HG02610 (cell line): ENCODE results near the gene IL36A.

Experiments
- ATAC-seq: cut with Tn5 transposase; IDR thresholded peaks from one replicate; pipeline ENCODE4 v1.9.1; 2021; ENCODE audit warnings: mild to moderate bottlenecking, moderate library complexity; ENCODE audit not compliant: unreplicated experiment

The IL36A gene, protein sequence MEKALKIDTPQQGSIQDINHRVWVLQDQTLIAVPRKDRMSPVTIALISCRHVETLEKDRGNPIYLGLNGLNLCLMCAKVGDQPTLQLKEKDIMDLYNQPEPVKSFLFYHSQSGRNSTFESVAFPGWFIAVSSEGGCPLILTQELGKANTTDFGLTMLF

GRCh38 chr2:113005030-113005509, at the start of gene IL36A:
Gene IL36A (plus strand): TSS chr2:113005459. CDS start chr2:113005872, 413 bp downstream.
- ATAC-seq, result no peak

DNA sequence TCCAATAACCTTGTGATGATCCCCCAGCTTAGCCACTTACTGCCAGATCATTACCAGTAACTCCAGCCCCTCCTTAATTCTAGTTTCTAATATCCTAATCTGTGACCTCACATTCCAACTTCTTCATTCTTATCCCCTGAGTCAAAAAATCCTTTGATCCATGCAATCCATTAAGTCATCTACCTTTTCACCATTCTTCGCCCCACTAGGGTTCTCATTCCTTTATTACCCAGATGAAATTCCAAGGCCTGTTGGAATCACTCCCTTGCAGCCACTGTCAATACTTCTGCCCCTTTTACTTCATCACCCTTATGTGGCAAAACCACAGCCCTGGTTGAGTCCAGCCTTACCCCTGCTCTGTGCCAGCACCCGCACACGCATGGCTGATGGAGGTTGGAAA, 47.7 kb upstream of the IL36A start:
- ATAC-seq, result no peak

DNA sequence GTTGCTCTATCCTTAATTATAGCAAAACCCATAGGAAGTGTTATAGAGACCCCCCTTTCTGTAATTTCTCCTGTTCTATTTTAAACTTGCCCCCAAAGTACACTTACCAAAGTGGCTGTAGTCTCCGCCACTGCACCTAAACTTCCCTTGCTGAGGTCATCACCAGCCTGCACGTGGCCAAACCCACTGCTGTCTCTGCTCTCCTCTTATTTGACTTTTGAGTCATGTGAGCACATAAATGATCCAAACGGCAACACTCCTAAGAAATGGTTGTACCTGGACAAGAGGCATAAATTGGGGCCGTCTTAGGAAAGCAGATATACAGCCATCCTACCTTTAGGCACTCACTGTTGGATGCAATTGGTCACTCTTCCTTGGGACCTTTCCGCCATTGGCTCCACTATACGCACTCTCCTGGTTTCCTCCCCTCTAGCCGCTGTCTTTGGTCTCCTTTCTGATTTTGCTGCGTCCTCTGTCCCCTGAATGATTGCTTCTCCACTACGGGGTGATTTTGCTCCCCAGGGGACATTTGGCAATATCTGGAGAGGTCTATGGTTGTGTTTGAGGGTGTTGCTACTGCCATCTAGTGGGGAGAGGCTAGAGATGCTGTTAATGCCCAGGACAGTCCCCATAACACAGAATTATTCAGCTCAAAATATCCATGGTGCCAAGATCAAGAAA, 46.7 kb upstream of the IL36A start:
- ATAC-seq, result no peak

DNA sequence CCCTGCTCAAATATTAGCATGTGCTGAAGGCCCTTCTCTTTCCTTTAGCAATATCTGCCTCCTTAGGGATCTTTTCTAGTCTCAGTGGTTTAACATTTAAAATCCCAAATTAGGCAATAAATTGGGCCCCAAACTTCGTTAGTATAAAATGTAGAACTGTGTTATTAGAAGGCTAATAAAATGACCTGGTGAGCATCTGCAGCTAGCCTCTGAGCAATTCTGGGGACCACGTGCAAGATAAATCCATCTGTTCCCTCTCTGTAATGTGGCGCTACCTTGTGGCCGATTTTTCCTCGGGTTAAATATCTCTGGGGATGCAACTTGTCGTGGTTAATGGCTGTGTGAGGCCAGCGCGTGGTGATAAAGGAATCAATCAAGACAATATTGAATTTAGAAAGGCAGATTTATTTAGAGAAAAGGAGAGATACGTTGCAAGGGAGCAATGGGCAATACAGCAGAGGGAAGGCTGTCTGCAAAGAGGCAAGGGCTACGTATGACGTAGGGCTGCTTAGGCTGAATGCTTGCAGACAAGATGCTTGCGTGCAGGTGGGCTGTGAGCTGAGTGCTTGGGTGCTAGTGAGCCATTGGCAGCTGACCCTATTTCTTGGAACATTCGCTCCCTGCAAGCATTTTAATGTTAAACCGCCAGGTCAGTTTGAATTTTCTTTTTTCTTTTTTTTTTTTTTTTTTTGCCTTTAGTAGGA, 46.0 kb upstream of the IL36A start:
- no peak for ATAC-seq

DNA sequence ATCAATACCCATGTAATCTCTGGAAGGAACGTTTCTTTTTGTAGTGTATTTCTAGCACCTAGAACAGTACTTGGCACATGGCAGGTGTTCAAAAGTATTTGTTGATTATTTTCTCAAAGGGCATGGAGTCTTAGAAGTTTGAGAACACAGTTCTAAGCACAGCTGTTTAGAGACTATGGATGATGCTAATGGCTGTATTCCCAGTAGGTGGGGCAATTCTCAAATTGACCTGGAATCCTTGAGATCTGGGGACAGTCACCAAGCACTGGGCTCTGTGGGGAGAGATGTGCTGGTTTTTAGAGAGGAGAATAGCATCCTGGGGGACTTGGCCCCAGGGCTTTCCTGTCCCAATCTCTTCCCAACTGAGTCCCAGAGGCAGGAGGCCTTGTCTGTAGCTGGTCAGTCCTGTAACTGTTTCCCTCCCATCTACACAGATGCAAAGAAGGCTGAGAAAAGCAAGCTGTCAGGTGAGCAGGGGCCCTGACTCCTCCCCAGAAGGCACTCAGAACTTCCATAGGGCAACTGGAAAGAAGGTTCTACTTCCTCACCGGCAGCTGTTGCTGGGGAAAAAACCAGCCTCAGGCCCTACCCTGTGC, 44.9 kb upstream of the IL36A start:
- ATAC-seq, result no peak

- no peak for ATAC-seq
Observed at GRCh38 chr2:112962308-112963175, 42.7 kb upstream of the IL36A start.

DNA sequence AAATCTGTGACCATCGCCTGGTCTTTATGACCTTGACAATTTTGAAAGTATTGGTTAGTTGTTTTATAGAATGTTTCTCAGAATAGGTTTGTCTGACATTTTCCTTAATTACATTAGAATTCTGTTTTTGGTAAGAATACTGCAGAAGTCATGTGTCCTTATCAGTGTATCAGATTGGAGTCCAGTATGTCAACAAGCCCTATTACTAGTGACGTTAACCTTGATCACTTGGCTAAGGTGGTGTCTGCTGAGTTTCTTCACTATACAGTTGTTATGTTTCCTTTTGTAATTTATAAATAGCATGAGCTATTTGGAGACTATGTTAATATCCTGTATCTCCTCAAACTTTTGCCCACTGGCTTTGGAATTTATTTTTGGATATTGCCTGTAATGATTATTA, 38.2 kb upstream of the IL36A start:
- ATAC-seq, result no peak

DNA sequence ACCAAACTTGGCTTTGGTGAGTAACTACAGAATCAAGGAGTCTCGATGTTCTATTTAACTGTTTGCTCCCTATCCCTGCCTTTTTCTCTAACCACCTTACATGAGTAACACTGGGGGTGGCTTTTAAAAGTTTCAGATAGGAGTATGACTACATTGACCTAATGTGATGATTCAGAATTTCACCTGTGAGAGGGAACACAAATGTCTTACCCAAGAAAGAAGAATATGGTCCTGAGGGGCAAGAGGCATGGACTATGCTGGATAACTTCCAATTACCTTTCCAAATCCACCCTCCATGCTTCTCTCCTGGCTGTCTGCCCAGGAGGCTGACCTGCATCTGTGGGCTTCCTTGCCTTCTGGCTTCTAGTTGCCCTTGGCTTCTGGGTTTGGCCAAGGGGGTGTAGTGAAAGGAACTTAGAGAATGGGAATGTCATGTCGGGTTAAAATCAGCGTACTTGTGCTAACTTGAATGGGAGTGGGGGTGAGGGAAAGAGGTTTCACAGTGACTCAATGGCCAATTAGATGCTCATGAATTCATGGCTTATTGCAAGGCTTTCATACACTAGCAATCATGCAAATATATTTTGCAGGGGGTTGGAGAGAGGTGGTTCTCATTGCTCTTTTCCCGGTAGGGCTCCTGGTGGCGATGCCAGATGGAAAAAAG, 32.7 kb upstream of the IL36A start:
- no peak for ATAC-seq

- ATAC-seq, result no peak
Observed at GRCh38 chr2:112973156-112973555, 32.1 kb upstream of the IL36A start.

DNA sequence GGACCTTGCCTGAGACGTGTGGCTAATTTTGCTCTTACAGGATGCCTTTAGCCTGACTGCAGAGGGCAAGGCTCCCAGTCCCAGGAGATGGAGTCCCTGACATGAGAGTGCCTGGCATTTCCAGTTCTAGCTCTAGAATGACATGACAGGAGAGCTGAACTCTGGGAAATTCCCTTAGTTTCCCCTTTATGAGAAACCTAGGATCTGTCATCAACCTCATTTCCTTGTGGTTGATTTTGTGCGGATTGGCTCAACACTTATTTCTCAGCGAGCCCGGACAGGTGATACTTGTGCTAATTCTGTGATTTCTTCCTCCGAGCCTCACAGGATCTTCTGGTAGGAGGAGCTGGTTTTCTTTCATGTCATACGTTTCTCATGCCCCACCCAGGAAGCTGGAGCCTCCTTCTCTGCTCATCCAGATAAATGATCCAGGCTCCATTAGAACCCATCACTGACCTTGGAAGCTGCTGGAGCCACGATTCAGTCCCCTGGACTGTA, 27.7 kb upstream of the IL36A start, which contains the start of gene IL36G:
Gene IL36G (plus strand): TSS at position 448 of the 498 bp plus-strand sequence. CDS start 633 bp downstream, outside the sequence.
- ATAC-seq, result no peak

DNA sequence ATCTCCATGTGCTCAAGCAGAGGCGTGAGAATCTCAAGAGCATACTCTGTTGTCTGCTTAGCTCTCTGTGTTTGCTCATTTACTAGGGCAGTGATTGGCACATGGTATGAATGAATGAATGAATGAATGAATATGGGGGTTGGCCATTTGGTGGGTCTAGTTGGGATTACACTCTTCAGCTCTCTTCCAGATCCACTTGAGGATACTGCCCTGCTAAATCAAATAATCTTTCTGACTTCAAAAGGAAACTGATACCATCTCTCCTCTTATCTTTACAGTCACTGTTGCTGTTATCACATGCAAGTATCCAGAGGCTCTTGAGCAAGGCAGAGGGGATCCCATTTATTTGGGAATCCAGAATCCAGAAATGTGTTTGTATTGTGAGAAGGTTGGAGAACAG, 25.5 kb upstream of the IL36A start:
- ATAC-seq, result no peak

DNA sequence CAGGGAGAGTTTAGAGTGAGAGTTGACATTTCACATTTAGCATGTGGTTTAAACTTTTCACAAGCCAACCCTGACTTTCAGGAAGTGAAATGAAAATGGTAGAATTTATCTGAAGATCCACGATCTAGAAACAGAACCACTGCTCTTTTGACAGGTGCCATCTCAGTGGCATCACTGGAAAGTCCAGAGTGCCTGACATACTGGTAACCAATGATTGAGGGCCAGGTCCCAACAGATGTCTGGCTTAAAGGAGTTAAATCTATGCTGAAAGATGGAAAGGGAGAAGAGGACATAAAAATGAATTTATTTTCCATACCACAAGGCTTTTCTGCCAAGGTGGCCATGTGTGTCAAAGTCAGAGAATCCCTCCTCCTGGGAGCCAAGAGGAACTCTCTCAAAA, 24.7 kb upstream of the IL36A start:
- ATAC-seq, result no peak

DNA sequence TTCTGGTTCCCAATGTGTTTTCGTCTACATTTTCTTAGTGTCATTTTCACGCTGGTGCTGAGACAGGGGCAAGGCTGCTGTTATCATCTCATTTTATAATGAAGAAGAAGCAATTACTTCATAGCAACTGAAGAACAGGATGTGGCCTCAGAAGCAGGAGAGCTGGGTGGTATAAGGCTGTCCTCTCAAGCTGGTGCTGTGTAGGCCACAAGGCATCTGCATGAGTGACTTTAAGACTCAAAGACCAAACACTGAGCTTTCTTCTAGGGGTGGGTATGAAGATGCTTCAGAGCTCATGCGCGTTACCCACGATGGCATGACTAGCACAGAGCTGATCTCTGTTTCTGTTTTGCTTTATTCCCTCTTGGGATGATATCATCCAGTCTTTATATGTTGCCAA, 20.2 kb upstream of the IL36A start:
- ATAC-seq, result no peak

DNA sequence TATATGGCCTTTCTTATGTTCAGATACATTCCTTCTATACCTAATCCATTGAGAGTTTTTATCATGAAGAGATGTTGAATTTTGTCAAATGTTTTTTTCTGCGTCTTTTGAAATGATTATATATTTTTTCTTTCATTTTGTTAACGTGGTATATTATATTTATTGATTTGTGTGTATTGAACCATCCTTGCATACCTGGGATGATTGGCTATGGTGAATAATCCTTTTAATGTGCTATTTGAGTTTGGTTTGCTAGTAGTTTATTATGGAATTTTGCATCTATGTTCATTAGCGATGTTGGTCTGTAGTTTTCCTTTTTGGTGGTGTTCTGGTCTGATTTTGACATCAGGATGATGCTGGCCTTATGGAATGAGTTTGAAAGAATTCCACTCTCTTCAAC, 15.6 kb upstream of the IL36A start:
- ATAC-seq, result no peak

- no peak for ATAC-seq
Observed at GRCh38 chr2:112993831-112994230, 11.4 kb upstream of the IL36A start.

GRCh38 chr2:112994648-112995047, 10.6 kb upstream of the IL36A start:
- ATAC-seq, result no peak

DNA sequence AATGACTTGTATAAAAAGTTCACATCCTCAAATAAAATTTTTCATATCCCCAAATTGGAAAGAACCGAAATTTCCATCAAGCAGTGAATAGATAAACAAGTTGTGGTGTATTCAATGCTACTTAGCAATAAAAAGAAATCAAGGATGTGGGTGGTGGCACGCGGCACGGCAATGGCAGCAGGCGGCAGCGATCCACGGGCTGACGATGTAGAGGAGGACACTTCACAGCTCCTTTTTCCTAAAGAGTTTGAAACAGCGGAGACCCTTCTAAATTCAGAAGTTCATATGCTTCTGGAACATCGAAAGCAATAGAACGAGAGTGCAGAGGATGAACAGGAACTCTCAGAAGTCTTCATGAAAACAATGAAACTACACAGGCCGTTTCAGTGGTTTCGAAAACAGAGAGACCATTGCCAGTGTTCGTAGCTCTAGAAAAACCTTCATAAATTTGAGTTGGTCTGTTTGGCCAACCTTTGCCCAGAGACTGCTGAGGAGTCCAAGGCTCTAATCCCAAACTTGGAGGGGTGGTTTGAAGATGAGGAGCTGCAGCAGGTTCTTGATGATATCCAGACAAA, 9.8 kb upstream of the IL36A start:
- no peak for ATAC-seq

DNA sequence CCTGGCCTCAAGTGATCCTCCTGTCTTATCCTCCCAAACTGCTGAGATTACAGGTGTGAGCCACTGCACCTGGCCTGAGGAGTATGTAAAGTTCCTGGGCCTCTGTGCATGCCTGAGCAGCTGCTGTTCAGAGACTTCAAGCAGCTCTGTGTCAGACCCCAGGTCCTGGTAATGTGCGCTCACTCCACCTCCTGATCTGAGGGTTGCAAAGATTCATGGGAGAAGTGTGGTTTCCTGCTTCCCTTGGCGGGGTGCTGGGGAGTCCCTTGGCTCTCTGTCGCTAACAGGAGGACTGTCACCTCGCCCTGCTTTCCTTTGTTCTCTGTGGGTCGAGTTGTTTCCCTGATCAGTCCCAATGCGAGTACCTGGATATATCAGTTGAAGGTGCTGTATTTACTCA, 8.6 kb upstream of the IL36A start:
- ATAC-seq, result no peak

- no peak for ATAC-seq
Observed at GRCh38 chr2:112997151-112997550, 8.1 kb upstream of the IL36A start.

- ATAC-seq, result no peak
Observed at GRCh38 chr2:113000436-113000835, 4.8 kb upstream of the IL36A start.
